ENCODE measurements around the gene ITGA7.

The ITGA7 gene

DNA sequence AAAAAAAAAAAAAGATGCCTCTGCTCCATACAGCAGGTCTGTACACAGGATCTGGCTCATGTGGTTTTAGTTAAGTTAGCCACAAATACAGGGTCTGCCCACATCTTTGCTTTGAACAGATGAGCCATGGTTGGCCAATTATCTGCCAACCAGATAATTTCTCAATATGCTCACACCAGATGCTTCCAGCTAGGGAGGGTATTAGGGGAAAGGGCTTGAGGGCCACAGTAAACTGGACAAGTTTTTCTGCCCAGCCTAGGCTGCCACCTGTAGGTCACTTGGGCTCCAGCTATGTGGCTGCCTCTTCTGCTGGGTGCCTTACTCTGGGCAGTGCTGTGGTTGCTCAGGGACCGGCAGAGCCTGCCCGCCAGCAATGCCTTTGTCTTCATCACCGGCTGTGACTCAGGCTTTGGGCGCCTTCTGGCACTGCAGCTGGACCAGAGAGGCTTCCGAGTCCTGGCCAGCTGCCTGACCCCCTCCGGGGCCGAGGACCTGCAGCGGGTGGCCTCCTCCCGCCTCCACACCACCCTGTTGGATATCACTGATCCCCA is 13.3 kb upstream of the ITGA7 start:
- TF ChIP-seq, protein P1, sequence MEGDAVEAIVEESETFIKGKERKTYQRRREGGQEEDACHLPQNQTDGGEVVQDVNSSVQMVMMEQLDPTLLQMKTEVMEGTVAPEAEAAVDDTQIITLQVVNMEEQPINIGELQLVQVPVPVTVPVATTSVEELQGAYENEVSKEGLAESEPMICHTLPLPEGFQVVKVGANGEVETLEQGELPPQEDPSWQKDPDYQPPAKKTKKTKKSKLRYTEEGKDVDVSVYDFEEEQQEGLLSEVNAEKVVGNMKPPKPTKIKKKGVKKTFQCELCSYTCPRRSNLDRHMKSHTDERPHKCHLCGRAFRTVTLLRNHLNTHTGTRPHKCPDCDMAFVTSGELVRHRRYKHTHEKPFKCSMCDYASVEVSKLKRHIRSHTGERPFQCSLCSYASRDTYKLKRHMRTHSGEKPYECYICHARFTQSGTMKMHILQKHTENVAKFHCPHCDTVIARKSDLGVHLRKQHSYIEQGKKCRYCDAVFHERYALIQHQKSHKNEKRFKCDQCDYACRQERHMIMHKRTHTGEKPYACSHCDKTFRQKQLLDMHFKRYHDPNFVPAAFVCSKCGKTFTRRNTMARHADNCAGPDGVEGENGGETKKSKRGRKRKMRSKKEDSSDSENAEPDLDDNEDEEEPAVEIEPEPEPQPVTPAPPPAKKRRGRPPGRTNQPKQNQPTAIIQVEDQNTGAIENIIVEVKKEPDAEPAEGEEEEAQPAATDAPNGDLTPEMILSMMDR (IDR thresholded peaks at IDR 0.05; ENCODE audit: low read depth, low read length): peak; percentile 58
- TF ChIP-seq POLR2A (IDR thresholded peaks at IDR 0.05; ENCODE audit: extremely low read depth, insufficient read length): no peak
- DNase-seq (ENCODE audit: low read depth): peak; percentile 93

DNA sequence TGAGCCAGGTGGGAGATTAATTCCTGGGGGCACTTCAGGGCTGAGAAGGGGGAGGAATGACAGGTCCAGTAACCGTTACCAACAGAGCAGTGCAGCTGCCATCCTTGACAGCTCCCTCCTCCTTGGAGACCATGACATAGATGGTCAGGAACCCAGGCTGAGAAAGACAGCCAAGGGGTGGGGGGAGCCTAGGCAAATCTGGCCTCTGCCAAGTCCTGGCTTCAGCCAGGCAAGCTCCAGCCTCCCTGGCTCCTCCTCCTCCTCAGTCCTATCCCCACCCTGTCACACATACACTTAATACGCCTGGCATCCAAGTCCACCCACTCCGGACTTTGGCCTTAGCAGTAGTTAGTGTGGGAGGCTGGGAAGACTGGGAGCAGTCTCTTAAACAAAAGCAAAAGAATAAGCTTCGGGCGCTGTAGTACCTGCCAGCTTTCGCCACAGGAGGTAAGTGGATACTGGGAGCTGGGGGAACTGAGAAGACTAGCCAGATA is 12.4 kb upstream of the ITGA7 start, which contains the start of gene RDH5:
Gene RDH5, plus strand, starts transcription at position 323 of the 494 bp plus-strand sequence. CDS start 792 bp downstream, outside the sequence.
- no peak for DNase-seq (ENCODE audit: low read depth)
- no peak within 1 kb of the TSS for H3K4me3 ChIP-seq (ENCODE audit: low read depth, low read length)
- TF ChIP-seq, protein P1 (IDR thresholded peaks at IDR 0.05; ENCODE audit: low read depth, low read length): no peak
- no peak for TF ChIP-seq POLR2A (IDR thresholded peaks at IDR 0.05; ENCODE audit: extremely low read depth, insufficient read length)
- TF ChIP-seq, protein P2, sequence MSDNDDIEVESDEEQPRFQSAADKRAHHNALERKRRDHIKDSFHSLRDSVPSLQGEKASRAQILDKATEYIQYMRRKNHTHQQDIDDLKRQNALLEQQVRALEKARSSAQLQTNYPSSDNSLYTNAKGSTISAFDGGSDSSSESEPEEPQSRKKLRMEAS (IDR thresholded peaks at IDR 0.05; ENCODE audit: low read depth, low read length): no peak
- no peak for TF ChIP-seq MYC (IDR thresholded peaks at IDR 0.05; ENCODE audit: low read depth, low read length)

More for the DNA sequence above, 13.3 kb upstream of the ITGA7 start:
- no peak overlapping the region for H3K4me3 ChIP-seq (ENCODE audit: low read depth, low read length)

DNA sequence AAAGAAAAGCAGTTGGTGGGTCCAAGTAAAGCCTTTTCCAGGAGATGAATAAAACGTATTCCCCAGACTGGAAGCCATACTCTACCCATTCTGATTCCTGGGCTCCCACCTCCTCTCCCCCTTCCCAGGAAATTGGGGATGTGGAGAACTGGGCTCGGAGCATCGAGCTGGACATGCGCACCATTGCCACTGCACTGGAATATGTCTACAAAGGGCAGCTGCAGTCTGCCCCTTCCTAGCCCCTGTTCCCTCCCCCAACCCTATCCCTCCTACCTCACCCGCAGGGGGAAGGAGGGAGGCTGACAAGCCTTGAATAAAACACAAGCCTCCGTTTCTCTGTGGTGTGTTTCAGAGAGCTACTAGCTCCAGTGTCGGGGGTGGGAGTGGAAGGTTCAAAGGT is 11.7 kb upstream of the ITGA7 start:
- TF ChIP-seq, protein P2 (IDR thresholded peaks at IDR 0.05; ENCODE audit: low read depth, low read length): no peak
- TF ChIP-seq, protein P1 (IDR thresholded peaks at IDR 0.05; ENCODE audit: low read depth, low read length): no peak
- TF ChIP-seq MYC (IDR thresholded peaks at IDR 0.05; ENCODE audit: low read depth, low read length) (no peak), POLR2A (IDR thresholded peaks at IDR 0.05; ENCODE audit: extremely low read depth, insufficient read length) (no peak)
- no peak for DNase-seq (ENCODE audit: low read depth)
- no peak overlapping the region for H3K4me3 ChIP-seq (ENCODE audit: low read depth, low read length)

DNA sequence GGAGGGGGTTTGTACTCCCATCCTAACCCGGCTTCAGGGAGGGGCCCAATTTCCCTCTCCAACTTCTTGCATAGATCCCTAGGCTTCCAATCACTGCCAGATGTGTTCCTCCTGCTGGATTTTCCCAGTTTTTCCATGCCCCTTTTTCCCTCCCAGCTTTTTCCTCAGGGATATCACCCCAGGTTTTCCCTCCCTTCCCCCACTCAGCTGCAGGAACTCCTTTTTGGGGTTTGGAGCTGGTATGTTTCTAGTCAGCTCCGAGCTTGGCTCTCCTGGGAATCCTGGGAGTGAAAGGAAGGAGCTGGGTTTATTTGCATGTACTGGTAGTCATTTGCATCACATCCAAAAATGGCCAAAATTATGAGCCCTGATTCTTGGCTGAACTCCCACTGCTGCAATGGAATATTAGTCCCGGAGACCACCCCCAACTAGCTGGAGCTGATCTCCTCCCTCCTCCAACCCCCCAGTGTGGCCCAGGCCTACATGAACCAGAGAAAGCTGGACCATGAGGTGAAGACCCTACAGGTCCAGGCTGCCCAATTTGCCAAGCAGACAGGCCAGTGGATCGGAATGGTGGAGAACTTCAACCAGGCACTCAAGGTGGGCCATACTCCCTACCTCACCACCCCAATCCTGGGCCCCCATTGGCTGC is 11.0 kb upstream of the ITGA7 start:
- TF ChIP-seq POLR2A (IDR thresholded peaks at IDR 0.05; ENCODE audit: extremely low read depth, insufficient read length) (no peak), MYC (IDR thresholded peaks at IDR 0.05; ENCODE audit: low read depth, low read length) (no peak)
- TF ChIP-seq, protein P1 (IDR thresholded peaks at IDR 0.05; ENCODE audit: low read depth, low read length): no peak
- TF ChIP-seq, protein P2 (IDR thresholded peaks at IDR 0.05; ENCODE audit: low read depth, low read length): no peak
- no peak for DNase-seq (ENCODE audit: low read depth)
- H3K4me3 ChIP-seq (ENCODE audit: low read depth, low read length): no peak overlapping the region

DNA sequence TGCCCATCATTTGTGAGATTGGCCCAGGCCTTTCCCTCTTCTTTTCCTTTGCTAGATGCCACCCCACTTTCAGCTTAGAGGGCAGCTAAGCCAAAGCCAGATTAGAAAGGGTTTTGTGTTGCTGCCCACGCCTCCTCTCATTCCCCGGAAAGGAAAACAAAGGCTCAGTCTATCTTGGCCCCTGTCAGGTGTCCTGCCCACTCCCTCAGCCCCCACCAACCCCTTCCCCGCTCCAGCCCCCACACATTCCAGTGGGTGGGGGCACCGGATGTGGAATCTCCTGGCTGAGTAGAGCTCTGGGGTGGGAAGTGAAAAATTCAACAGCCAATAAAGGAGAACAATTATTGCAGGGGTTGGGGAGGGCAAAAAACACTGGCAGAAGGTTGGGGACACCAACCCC is 10.3 kb upstream of the ITGA7 start:
- no peak overlapping the region for H3K4me3 ChIP-seq (ENCODE audit: low read depth, low read length)
- TF ChIP-seq MYC (IDR thresholded peaks at IDR 0.05; ENCODE audit: low read depth, low read length) (no peak), POLR2A (IDR thresholded peaks at IDR 0.05; ENCODE audit: extremely low read depth, insufficient read length) (no peak)
- TF ChIP-seq, protein P1 (IDR thresholded peaks at IDR 0.05; ENCODE audit: low read depth, low read length): no peak
- TF ChIP-seq, protein P2 (IDR thresholded peaks at IDR 0.05; ENCODE audit: low read depth, low read length): no peak
- no peak for DNase-seq (ENCODE audit: low read depth)
